ENCODE data around the gene HDAC9. TPM values are rescaled to one million over a fixed set of nuclear protein-coding genes. Genes with fewer than 3 reads are reported as not detected.

Gene HDAC9
- total RNA-seq, 1 donor from 2014 or later, result 27.6 TPM

GRCh38 chr7:18541871-18542212, 46.3 kb downstream of the HDAC9 start:
- FAIRE-seq (no peak), DNase-seq (ENCODE audit: low read depth) (no peak)
- H3K27ac Mint-ChIP-seq (ENCODE audit: unreplicated experiment), result no peak overlapping the region
- peak overlapping the region; percentile 42 for H3K4me2 ChIP-seq (ENCODE audit: low read length)
- no peak overlapping the region for H3K4me3 Mint-ChIP-seq (ENCODE audit: unreplicated experiment)
- no peak overlapping the region for H2AFZ ChIP-seq (ENCODE audit: low read depth, low read length)
- H4K20me1 ChIP-seq (ENCODE audit: insufficient read depth, low read length), result no peaks in the 10 kb centered on the region
- peak overlapping the region; percentile 17 for H3K9ac ChIP-seq (ENCODE audit: low read length)
- peaks cover 20% of the 10 kb centered on the region for H3K79me2 ChIP-seq (ENCODE audit: insufficient read depth, low read length)
- no peaks in the 10 kb centered on the region for H3K27me3 Mint-ChIP-seq (ENCODE audit: low read depth, unreplicated experiment)
- H3K27ac ChIP-seq (ENCODE audit: low read depth, low read length), result peak overlapping the region; percentile 48
- H3K9me3 Mint-ChIP-seq (ENCODE audit: unreplicated experiment), result no peaks in the 10 kb centered on the region
- peaks cover 6% of the 10 kb centered on the region for H3K4me1 Mint-ChIP-seq (ENCODE audit: low read depth, unreplicated experiment)
- TF ChIP-seq EZH2 (IDR thresholded peaks at IDR 0.05; ENCODE audit: insufficient read depth, low read length), result no peak
- no peak for TF ChIP-seq CTCF (IDR thresholded peaks at IDR 0.05; ENCODE audit: insufficient read depth, low read depth, low read length)
- H3K9me3 ChIP-seq (ENCODE audit: insufficient read depth, low read depth, low read length), result no peaks in the 10 kb centered on the region
- H3K36me3 Mint-ChIP-seq (ENCODE audit: low read depth, unreplicated experiment), result peaks cover 4% of the 10 kb centered on the region
- peaks cover 11% of the 10 kb centered on the region for H3K4me1 ChIP-seq (ENCODE audit: insufficient read depth, low read length)
- H3K36me3 ChIP-seq (ENCODE audit: insufficient read depth, low read length), result no peaks in the 10 kb centered on the region
- no peak overlapping the region for H3K4me3 ChIP-seq (ENCODE audit: insufficient read depth, low read depth, low read length)
- no peaks in the 10 kb centered on the region for H3K27me3 ChIP-seq (ENCODE audit: insufficient read depth, low read length)

GRCh38 chr7:18546576-18546975, 51.0 kb downstream of the HDAC9 start:
- H3K4me1 ChIP-seq (ENCODE audit: insufficient read depth, low read length), result peaks cover 4% of the 10 kb centered on the region
- H3K9ac ChIP-seq (ENCODE audit: low read length), result no peak overlapping the region
- no peaks in the 10 kb centered on the region for H3K9me3 ChIP-seq (ENCODE audit: insufficient read depth, low read depth, low read length)
- H3K9me3 Mint-ChIP-seq (ENCODE audit: unreplicated experiment), result no peaks in the 10 kb centered on the region
- peaks cover 11% of the 10 kb centered on the region for H3K79me2 ChIP-seq (ENCODE audit: insufficient read depth, low read length)
- no peak for TF ChIP-seq CTCF (IDR thresholded peaks at IDR 0.05; ENCODE audit: insufficient read depth, low read depth, low read length)
- no peak for TF ChIP-seq EZH2 (IDR thresholded peaks at IDR 0.05; ENCODE audit: insufficient read depth, low read length)
- H2AFZ ChIP-seq (ENCODE audit: low read depth, low read length), result no peak overlapping the region
- H4K20me1 ChIP-seq (ENCODE audit: insufficient read depth, low read length), result no peaks in the 10 kb centered on the region
- no peaks in the 10 kb centered on the region for H3K27me3 Mint-ChIP-seq (ENCODE audit: low read depth, unreplicated experiment)
- no peak overlapping the region for H3K4me2 ChIP-seq (ENCODE audit: low read length)
- FAIRE-seq, result no peak
- DNase-seq (ENCODE audit: low read depth), result no peak
- no peaks in the 10 kb centered on the region for H3K36me3 ChIP-seq (ENCODE audit: insufficient read depth, low read length)
- H3K27ac ChIP-seq (ENCODE audit: low read depth, low read length), result no peak overlapping the region
- H3K27ac Mint-ChIP-seq (ENCODE audit: unreplicated experiment), result no peak overlapping the region
- H3K27me3 ChIP-seq (ENCODE audit: insufficient read depth, low read length), result no peaks in the 10 kb centered on the region
- peaks cover 7% of the 10 kb centered on the region for H3K36me3 Mint-ChIP-seq (ENCODE audit: low read depth, unreplicated experiment)
- no peak overlapping the region for H3K4me3 Mint-ChIP-seq (ENCODE audit: unreplicated experiment)
- H3K4me1 Mint-ChIP-seq (ENCODE audit: low read depth, unreplicated experiment), result peaks cover 1% of the 10 kb centered on the region
- no peak overlapping the region for H3K4me3 ChIP-seq (ENCODE audit: insufficient read depth, low read depth, low read length)

GRCh38 chr7:18547509-18548187, 52.1 kb downstream of the HDAC9 start:
- Histone ChIP-seq H3K4me2 (ENCODE audit: low read length) (no peak overlapping the region), H3K4me1 (ENCODE audit: insufficient read depth, low read length) (peaks cover 4% of the 10 kb centered on the region), H3K27ac (ENCODE audit: low read depth, low read length) (no peak overlapping the region), H3K4me3 (ENCODE audit: insufficient read depth, low read depth, low read length) (no peak overlapping the region), H3K27me3 (ENCODE audit: insufficient read depth, low read length) (no peaks in the 10 kb centered on the region), H3K36me3 (ENCODE audit: insufficient read depth, low read length) (no peaks in the 10 kb centered on the region), H3K79me2 (ENCODE audit: insufficient read depth, low read length) (peaks cover 11% of the 10 kb centered on the region), H3K9ac (ENCODE audit: low read length) (no peak overlapping the region), H4K20me1 (ENCODE audit: insufficient read depth, low read length) (no peaks in the 10 kb centered on the region), H2AFZ (ENCODE audit: low read depth, low read length) (no peak overlapping the region), H3K9me3 (ENCODE audit: insufficient read depth, low read depth, low read length) (no peaks in the 10 kb centered on the region)
- Mint-ChIP-seq H3K27me3 (ENCODE audit: low read depth, unreplicated experiment) (no peaks in the 10 kb centered on the region), H3K27ac (ENCODE audit: unreplicated experiment) (no peak overlapping the region), H3K4me3 (ENCODE audit: unreplicated experiment) (no peak overlapping the region), H3K4me1 (ENCODE audit: low read depth, unreplicated experiment) (peaks cover 4% of the 10 kb centered on the region), H3K36me3 (ENCODE audit: low read depth, unreplicated experiment) (peaks cover 7% of the 10 kb centered on the region), H3K9me3 (ENCODE audit: unreplicated experiment) (no peaks in the 10 kb centered on the region)
- no peak for FAIRE-seq
- DNase-seq (ENCODE audit: low read depth), result no peak
- TF ChIP-seq CTCF (IDR thresholded peaks at IDR 0.05; ENCODE audit: insufficient read depth, low read depth, low read length) (no peak), EZH2 (IDR thresholded peaks at IDR 0.05; ENCODE audit: insufficient read depth, low read length) (no peak)

Data from astrocyte (in vitro differentiated cells and primary cell).